HG03060 (cell line): ENCODE data around the gene TMPRSS13.
"Not testable (repeated sequence)": the region's sequence is repeated elsewhere in the genome, so short reads cannot be mapped to it uniquely, and the experiment has no call there.

Source experiments
- ATAC-seq: cut with Tn5 transposase; IDR thresholded peaks from one replicate; pipeline ENCODE4 v1.9.1; 2021; ENCODE audit warnings: low read depth, moderate number of reproducible peaks; ENCODE audit not compliant: unreplicated experiment

TMPRSS13 gene

DNA sequence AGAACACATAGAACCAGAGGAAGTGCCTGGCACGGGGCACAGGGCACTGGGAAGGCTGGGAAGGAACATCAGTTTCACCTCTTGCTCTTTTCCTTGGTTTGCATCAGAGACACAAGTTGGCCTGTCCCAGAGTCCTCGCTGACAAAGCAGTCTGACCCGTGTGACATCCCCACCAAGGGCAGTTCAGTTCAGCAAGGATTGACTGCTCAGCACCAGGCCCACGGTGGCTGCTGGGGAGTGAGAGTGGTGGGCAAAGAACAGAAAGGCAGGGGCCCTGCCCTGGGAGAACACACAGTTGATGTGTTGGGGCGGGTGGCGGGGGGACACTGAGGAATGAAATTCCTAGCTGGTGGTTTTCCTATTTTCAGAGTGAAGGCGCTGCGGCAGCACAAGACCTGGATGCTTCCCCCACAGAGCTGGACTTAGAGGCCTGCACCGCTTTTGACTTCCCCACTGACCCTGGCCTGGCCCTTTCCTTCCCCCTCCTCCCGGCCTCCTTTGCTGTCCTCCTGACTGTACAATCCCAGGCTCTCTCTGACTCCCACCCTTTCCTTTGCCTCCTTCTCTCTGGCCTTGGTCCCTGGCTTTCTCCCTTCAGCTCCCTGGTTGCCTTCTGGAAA, 2.2 kb upstream of the TMPRSS13 start:
- ATAC-seq, result no peak

DNA sequence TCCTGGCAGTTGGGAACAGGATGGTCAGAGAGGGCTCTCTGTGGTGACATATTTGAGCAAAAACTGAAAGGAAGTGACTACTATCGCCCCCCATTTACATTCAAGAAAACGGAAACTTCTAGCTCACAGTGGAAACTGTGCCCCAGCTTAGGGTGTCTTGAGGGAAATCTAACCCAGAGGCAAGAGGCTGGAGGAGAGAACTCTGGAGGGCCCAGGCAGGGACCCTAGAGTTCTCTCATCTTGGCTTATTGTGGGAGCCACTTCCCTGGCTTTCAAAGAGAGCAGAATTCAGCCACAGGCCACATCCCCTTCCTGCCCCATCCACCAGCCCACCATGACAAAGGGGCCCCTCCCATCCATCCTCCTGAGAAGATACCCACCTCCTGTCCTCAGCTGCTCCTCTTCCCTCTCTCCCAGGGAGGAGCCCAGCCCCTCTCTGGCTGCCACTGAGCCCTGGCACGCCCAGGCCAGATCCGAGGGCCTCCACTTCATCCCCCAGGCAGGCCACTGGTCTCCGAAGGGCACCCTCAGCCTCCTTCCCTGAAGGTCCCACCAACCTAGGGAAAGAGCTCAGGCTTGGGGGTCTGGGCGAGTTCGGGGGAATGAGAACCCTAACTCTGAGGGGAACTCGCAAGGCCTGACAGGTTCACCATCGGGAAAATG, 1.6 kb upstream of the TMPRSS13 start:
- ATAC-seq, result no peak

DNA sequence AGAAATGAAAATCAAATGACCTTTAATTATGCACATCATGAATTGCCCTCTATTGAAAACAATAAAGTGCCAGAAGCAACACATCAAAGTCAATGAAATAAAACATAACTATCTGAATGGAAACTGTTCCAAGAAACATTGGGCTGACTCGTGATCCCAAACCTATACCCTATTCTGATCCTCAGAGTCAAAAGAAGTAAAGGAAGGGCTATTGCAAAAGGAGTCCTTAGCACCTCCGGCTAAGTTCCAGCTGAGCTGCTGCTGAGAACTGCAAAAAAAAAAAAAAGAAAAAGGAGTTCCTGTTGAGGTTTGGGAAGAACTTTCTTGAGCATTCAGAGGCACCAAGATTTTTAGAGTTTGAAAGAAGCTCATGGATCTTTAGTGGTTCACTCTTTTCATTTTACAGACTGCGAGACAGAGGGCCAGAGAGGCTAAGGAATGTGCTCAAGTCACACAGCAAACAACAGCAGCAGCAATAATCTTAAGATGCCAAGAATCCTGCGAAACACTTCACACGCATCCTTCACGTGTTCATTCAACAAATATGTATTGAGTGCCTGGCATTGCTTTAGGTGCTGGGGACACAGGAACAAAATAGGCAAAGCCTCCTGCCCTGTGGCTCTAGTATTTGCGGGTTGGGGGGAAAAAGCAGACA, 841 bp upstream of the TMPRSS13 start:
- no peak for ATAC-seq

DNA sequence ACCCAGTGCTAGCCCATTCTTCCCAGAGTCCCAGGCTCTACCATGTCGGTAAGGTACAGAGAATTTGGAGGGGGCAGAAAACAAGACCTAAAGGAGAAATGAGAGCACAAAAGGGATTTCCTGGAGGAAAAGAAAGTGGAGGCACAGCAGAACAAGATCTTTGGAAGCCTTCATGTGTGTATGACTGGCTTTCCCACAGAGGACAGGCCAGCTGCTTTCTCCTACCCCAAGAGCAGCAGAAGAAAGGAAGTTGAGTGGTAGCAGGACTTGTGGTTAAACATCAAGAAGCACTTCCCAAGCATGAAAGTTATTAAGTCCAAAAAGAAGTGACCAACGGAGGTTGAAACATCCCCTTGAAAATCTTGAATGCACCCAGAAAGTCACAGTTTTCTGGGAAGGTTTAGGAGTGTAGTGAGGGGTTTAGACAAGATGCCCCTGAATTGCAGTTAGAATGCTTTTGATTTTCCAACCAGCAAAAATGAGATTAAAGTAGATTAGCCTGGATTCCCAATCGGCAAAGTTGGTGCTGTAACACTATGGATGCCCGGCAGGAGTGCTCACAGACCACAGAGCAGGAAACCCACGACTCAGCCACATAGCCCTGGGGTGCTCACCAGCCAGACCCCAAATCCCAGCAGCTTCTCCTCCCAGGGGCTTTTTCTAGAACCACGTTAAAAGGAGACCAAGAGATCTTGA, 608 bp downstream of the TMPRSS13 start:
- ATAC-seq, result no peak

- ATAC-seq, result no peak
Measured at GRCh38 chr11:117927926-117928325, 1.3 kb downstream of the TMPRSS13 start.

DNA sequence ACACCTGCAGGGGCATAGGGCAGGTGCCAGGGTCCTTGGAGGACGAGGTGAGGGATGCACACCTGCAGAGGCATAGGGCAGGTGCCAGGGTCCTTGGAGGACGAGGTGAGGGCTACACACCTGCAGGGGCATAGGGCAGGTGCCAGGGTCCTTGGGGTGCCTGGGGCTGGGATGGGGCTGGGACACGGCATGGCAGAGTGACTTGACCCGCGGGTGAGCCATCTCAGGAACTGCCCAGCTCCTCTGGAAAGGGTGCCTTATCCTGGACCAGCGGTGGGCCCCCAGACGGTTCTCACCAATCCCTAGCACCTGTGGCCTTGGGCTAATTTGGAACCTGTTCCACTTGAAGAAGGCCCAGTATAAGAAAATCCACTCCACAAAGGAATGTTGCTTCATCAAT, 3.0 kb downstream of the TMPRSS13 start:
- ATAC-seq, result not testable (repeated sequence)

DNA sequence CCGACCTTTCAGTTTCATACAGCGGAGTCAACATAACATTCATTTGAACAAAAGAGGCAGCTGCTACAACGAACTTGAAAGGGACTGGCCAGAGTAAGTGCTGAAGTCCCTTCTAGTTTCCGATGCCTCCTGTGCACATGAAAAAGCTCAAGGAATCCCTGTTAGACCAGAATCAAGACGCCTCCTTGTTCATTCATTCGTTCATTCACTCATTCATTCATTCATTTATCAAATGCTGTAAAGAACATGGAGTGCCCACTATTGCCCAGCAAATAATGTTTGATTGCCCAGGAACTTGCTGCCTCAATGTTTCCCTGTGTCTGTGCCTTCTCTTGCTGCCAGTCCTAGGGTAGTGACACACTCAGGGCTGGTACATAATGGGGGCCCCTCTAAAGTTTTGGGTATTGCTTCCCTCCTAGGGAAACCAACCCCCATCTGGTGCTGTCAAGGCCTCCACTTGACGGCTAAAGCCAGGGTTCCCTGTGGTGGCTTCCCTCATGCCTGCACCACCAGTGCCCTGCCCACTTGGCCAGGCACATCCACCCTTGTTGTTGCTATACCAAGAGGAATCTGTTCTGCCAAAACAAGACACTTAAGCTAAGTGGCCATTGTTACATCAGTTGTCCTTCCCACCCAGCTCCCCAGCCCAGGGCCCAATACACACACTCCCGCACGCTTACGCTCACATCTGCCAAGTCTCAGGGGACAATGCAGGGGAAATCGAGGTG, 3.8 kb downstream of the TMPRSS13 start:
- no peak for ATAC-seq

DNA sequence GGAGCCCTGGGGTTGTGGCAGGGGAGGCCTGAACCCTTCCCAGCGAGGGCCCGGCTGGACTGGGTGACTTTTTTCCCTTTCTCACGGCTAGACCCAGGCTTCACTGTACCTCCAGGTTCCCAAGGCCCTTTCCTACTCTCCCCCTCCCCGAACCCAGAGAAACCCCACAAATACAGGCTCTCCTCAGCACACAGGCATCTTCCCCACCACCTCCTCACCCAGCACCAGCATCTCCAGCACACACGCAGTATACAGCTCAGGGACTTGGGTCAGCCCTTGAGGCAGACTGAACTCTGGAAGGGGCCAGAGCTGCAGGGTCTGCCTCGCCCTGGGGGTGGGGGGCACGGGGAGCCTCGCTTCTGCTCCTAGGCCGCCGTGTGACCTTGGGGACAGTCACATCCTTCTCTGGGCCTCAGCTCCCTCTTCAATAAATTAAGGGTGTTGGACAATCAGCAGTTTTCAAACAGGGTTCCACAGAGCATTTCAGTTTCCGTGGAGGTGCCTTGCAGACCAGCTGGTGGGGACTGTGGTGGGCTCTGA, 4.5 kb downstream of the TMPRSS13 start:
- ATAC-seq, result no peak

GRCh38 chr11:117923773-117924172, 5.4 kb downstream of the TMPRSS13 start:
- ATAC-seq, result no peak

GRCh38 chr11:117923275-117923674, 5.9 kb downstream of the TMPRSS13 start:
- ATAC-seq, result no peak

DNA sequence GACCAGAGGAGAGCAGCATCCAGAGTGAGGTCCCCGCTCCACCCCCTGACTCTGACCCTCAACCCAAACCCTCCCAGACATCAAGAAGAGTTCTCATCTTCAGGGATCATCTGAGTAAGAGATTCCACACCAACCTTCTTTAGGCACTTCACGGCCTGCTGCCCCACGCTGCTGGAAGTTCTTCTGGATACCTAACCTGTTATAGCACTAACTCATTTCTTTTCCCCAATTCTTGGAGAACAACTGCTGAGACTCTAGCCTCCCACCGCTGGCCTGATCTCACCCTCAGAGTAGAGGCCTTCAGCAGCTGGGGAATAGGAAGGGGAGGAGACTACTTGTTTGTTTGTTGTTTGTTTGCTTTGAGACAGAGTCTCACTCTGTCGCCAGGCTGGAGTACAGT, 7.3 kb downstream of the TMPRSS13 start:
- ATAC-seq, result no peak

DNA sequence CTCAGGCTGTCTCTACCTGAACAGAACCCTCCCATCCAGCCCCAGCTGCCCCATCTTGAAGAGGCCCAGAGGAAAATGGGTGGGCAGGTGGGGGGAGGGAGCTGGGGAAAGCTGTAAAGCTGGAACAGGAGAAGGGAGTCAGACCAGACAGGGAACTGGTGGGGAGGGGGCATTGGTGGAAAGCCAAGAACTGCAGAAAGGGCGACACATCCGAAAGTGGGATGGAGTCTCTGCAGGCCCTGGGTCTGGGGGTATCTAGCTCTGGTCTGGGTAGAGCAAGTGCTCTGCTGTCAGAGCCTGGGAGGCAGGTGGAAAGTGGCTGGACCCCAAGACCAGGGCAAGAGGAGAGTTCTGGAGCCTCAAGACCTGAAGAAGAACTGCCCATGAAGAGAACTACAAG, 7.7 kb downstream of the TMPRSS13 start:
- no peak for ATAC-seq

GRCh38 chr11:117919781-117920221, 9.4 kb downstream of the TMPRSS13 start:
- no peak for ATAC-seq

GRCh38 chr11:117919341-117919740, 9.9 kb downstream of the TMPRSS13 start:
- no peak for ATAC-seq

DNA sequence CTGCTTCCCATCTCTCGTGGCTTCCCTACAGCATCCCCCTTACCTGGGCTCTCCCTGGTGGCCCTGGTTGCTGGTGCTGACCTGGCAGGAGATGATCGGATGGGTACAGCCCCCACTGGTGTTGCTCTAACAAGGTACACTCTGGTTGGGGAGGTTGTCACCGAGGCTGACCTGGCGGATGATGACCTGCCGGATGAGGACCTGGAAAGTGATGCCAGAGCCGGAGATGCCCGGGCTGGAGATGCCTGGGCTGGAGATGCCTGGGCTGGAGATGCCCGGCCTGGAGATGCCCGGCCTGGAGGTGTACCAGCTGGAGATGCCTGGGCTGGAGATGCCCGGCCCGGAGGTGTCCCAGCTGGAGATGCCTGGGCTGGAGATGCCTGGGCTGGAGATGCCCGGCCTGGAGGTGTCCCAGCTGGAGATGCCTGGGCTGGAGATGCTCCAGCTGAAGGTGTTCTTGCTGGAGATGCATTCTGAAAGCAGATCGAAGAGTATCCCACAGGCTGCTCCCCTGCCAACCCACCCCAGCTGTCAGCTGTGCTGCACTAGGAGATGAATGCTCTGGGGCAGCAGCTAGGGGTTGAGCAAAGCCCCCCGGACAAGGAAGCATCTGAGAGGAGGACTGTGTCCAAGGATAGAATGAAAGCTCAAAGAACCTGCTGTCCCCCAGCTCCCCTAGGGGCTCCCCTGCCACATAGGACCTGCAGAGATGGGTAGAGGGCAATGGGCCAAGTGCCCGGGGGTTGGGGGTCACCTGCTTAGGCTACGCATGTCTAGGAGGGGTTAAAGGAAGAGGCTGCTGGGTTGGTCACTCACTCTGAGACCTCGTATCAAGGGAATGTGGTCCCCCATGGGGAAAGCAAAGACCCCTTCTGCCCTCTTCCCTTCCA, 10.6 kb downstream of the TMPRSS13 start:
- no peak for ATAC-seq

- ATAC-seq, result no peak
Measured at GRCh38 chr11:117917591-117918151, 11.5 kb downstream of the TMPRSS13 start.

DNA sequence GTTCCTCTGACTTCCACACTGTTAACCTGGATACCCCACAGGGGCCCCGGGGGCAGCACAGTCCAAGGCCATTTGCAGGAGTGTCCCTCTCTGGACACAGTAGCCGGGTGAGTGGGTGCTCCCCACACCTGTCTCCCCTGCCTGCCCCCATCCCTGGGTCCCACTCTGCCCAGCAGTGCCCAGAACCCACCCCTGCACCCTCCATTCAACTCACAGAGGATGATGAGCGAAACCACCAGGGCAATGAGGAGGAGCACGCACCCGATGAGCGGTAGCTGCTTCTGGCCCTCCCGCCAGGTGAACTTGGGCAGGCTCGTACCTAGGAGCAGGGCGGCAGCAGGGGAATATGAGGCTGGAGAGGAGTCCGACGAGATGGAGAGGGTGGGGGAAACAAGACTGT, 12.2 kb downstream of the TMPRSS13 start:
- ATAC-seq, result no peak

- ATAC-seq, result no peak
Measured at GRCh38 chr11:117915672-117916235, 13.4 kb downstream of the TMPRSS13 start.
